Measurements from ENCODE around the gene TMEM260.

DNA sequence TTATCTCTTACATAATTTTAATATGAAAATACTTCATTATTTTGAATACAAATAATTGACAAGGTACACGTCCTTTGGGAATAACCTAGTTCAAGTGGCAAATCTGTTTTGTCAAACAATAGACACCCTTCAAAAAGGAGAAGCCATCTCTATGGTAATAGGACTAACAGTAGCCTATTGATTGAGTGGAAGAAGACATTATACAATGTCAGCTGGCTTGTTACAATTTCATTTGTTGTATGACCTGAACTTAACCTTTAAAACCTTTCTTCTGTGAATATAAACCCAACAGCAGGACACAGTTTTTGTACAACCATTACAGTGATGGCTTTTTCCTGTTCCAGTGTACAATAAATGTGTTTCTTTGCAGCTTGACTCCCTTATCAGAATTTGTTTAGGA, 8.1 kb downstream of the TMEM260 start:
- TF ChIP-seq, protein P1, sequence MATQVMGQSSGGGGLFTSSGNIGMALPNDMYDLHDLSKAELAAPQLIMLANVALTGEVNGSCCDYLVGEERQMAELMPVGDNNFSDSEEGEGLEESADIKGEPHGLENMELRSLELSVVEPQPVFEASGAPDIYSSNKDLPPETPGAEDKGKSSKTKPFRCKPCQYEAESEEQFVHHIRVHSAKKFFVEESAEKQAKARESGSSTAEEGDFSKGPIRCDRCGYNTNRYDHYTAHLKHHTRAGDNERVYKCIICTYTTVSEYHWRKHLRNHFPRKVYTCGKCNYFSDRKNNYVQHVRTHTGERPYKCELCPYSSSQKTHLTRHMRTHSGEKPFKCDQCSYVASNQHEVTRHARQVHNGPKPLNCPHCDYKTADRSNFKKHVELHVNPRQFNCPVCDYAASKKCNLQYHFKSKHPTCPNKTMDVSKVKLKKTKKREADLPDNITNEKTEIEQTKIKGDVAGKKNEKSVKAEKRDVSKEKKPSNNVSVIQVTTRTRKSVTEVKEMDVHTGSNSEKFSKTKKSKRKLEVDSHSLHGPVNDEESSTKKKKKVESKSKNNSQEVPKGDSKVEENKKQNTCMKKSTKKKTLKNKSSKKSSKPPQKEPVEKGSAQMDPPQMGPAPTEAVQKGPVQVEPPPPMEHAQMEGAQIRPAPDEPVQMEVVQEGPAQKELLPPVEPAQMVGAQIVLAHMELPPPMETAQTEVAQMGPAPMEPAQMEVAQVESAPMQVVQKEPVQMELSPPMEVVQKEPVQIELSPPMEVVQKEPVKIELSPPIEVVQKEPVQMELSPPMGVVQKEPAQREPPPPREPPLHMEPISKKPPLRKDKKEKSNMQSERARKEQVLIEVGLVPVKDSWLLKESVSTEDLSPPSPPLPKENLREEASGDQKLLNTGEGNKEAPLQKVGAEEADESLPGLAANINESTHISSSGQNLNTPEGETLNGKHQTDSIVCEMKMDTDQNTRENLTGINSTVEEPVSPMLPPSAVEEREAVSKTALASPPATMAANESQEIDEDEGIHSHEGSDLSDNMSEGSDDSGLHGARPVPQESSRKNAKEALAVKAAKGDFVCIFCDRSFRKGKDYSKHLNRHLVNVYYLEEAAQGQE (IDR thresholded peaks at IDR 0.05; ENCODE audit: low read depth) = no peak
- TF ChIP-seq CREB1 (IDR thresholded peaks at IDR 0.05; ENCODE audit: low read depth) (no peak), EP300 (IDR thresholded peaks at IDR 0.05; ENCODE audit: borderline replicate concordance) (no peak), RAD21 (IDR thresholded peaks at IDR 0.05; ENCODE audit: low read depth) (no peak), YY1 (IDR thresholded peaks at IDR 0.05; ENCODE audit: low read depth) (no peak), CEBPB (IDR thresholded peaks at IDR 0.05) (no peak), NFIC (IDR thresholded peaks at IDR 0.05) (no peak), TEAD4 (IDR thresholded peaks at IDR 0.05) (no peak), TAF1 (IDR thresholded peaks at IDR 0.05; ENCODE audit: low read depth) (no peak)
- TF ChIP-seq, protein P2, sequence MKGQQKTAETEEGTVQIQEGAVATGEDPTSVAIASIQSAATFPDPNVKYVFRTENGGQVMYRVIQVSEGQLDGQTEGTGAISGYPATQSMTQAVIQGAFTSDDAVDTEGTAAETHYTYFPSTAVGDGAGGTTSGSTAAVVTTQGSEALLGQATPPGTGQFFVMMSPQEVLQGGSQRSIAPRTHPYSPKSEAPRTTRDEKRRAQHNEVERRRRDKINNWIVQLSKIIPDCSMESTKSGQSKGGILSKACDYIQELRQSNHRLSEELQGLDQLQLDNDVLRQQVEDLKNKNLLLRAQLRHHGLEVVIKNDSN (IDR thresholded peaks at IDR 0.05) = no peak
- TF ChIP-seq, protein P3, sequence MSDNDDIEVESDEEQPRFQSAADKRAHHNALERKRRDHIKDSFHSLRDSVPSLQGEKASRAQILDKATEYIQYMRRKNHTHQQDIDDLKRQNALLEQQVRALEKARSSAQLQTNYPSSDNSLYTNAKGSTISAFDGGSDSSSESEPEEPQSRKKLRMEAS (IDR thresholded peaks at IDR 0.05) = no peak

All from Ishikawa (cell line).